ENCODE data around the gene NEU4.
"Not testable (repeated sequence)": the region's sequence is repeated elsewhere in the genome, so short reads cannot be mapped to it uniquely, and the experiment has no call there.

Gene NEU4

DNA sequence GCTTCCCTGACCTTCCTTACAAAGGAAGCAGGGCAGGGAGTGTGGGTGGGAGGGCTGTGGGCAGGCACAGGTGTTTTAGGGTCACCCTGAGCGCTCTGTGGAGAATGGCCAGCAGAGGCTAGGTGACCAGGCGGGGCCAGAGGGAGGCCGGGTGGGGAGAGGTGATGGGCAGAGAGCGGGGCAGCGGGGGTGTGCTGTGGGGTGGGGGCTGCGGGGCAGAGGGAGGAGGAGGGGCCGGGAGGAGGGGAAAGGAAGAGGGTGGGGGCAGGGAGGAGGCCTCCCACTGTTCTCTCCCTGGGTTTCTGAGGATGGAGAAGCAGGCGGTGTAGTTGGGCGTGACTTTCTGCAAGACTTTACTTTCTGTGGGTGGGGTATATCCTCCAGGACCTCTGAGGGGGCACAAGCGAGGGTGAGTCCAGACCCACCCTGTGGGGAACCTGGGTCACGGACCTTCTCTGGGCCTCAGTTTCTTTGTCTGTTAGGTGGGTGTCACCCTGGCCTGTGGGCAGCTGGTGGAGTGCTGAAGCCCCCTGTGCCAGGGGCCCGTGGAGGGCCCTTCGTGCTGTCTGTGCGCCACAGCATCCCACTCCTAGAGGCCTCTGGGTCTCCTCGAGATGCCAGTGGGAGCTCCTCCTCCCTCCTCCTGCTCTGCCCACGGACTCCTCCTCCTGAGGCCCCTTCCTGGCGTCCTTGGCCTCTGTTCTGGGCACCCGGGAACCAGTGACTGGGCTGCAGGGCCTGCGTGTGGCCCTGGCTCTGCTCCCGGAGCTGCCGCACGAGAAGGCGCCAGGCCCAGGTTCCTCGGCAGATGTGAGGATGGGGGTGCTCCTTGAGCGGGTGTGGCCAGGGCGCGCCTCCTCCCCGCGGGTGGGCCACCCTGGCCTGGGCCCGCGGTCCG lies 6.3 kb upstream of the NEU4 start:
- ChIA-PET POLR2A (no interaction called here), CTCF (no interaction called here)
- no peak for DNase-seq (ENCODE audit: extremely low spot score)
- no peak for TF ChIP-seq ARNT (IDR thresholded peaks at IDR 0.05)
- no peak for TF ChIP-seq HDGF (IDR thresholded peaks at IDR 0.05; ENCODE audit: borderline replicate concordance)
- no peak for TF ChIP-seq L3MBTL2 (conservative IDR thresholded peaks at IDR 0.05)
- TF ChIP-seq CTBP1 (IDR thresholded peaks at IDR 0.05; ENCODE audit: borderline replicate concordance), result no peak
- TF ChIP-seq, protein P1, sequence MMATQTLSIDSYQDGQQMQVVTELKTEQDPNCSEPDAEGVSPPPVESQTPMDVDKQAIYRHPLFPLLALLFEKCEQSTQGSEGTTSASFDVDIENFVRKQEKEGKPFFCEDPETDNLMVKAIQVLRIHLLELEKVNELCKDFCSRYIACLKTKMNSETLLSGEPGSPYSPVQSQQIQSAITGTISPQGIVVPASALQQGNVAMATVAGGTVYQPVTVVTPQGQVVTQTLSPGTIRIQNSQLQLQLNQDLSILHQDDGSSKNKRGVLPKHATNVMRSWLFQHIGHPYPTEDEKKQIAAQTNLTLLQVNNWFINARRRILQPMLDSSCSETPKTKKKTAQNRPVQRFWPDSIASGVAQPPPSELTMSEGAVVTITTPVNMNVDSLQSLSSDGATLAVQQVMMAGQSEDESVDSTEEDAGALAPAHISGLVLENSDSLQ (IDR thresholded peaks at IDR 0.05), result no peak
- no peak for TF ChIP-seq FOXM1 (IDR thresholded peaks at IDR 0.05; ENCODE audit: borderline replicate concordance)
- TF ChIP-seq NFRKB (IDR thresholded peaks at IDR 0.05), result no peak
- no peak for TF ChIP-seq SUZ12 (IDR thresholded peaks at IDR 0.05)
- TF ChIP-seq ELF4 (IDR thresholded peaks at IDR 0.05), result no peak
- TF ChIP-seq TARDBP (IDR thresholded peaks at IDR 0.05), result no peak
- no peak for TF ChIP-seq BHLHE40 (IDR thresholded peaks at IDR 0.05; ENCODE audit: borderline replicate concordance)
- TF ChIP-seq SP1 (IDR thresholded peaks at IDR 0.05), result no peak
- TF ChIP-seq FOXA1 (IDR thresholded peaks at IDR 0.05), result no peak
- no peak for TF ChIP-seq LEF1 (IDR thresholded peaks at IDR 0.05; ENCODE audit: borderline replicate concordance)
- no peak for TF ChIP-seq ZNF384 (IDR thresholded peaks at IDR 0.05)
- TF ChIP-seq FOXK2 (IDR thresholded peaks at IDR 0.05), result no peak

DNA sequence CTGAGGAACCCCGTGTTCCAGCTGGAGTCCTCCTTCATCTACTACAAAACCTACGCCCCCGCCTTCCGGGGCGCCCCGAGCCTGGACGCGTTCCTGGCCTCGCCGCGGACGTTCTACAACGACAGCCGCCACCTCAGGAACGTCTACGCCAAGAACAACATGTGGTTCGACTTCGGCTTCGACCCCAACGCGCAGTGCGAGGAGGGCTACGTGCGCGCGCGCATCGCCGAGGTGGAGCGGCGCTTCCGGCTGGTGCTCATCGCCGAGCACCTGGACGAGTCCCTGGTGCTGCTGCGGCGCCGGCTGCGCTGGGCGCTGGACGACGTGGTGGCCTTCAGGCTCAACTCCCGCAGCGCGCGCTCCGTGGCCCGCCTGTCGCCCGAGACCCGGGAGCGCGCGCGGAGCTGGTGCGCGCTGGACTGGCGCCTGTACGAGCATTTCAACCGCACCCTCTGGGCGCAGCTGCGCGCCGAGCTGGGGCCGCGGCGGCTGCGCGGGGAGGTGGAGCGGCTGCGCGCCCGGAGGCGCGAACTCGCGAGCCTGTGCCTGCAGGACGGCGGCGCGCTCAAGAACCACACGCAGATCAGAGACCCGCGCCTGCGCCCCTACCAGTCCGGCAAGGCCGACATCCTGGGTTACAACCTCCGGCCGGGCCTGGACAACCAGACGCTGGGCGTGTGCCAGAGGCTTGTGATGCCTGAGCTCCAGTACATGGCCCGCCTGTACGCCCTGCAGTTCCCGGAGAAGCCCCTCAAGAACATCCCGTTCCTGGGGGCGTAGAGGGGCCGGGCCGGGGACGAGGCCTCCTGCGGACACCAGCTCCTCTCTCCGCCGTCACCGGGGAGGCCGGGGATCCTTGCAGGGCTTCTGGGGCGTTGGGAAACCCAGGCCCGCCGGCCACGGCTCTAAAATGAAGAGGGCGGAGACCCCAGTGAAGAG lies 5.3 kb upstream of the NEU4 start:
- ChIA-PET POLR2A (no interaction called here), CTCF (no interaction called here)
- DNase-seq (ENCODE audit: extremely low spot score), result no peak
- TF ChIP-seq FOXM1 (IDR thresholded peaks at IDR 0.05; ENCODE audit: borderline replicate concordance) (no peak), HDGF (IDR thresholded peaks at IDR 0.05; ENCODE audit: borderline replicate concordance) (no peak), BHLHE40 (IDR thresholded peaks at IDR 0.05; ENCODE audit: borderline replicate concordance) (no peak), ZNF384 (IDR thresholded peaks at IDR 0.05) (no peak), FOXK2 (IDR thresholded peaks at IDR 0.05) (no peak), TARDBP (IDR thresholded peaks at IDR 0.05) (no peak), FOXA1 (IDR thresholded peaks at IDR 0.05) (no peak), ELF4 (IDR thresholded peaks at IDR 0.05) (no peak), L3MBTL2 (conservative IDR thresholded peaks at IDR 0.05) (no peak), SUZ12 (IDR thresholded peaks at IDR 0.05) (no peak), NFRKB (IDR thresholded peaks at IDR 0.05) (no peak), SP1 (IDR thresholded peaks at IDR 0.05) (no peak), LEF1 (IDR thresholded peaks at IDR 0.05; ENCODE audit: borderline replicate concordance) (no peak), ARNT (IDR thresholded peaks at IDR 0.05) (no peak), CTBP1 (IDR thresholded peaks at IDR 0.05; ENCODE audit: borderline replicate concordance) (no peak)
- TF ChIP-seq, protein P1 (IDR thresholded peaks at IDR 0.05), result no peak

DNA sequence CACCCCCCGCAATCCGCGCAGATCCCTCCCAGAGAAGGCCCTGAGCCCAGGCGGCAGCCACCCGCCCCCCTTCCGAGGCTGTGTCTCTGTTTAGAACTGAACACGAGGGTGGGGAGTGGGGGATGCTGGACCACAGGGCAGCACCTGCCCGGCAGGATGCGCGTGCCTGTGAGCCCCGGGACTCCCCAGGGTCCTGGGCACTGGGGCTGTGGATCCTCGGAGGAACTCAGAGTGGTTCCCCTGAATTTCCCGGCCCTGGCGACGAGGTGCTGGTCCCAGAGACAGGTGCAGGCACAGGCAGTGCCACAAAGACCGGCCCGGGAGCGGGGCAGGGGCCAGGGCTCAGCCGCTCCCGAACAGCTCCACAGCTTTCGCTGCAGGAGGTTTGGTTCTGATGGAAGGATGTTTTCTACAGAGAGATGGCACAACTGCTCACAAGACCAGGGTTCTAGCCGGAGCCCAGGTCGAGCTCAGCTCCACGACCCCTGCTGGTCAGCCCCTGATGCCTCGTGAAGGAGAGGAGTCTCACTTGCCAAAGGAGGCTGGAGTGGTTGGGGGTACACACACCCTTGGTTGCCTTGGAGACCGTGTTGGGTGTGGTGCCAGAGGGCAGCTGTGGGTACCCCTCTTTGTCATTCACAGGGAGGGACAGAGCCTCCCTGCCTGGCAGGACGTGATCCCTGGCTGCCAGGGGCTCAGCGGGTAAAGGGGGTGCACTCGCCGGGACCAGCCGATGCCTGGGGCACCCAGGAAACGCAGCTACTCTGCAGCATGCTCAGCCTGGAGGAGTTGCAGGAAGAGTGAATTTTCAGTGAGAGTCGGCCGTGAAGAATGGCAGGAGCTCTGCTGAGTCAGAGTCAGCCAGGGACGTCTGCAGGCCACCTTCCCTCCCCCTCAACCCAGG lies 4.4 kb upstream of the NEU4 start:
- ChIA-PET CTCF (no interaction called here), POLR2A (no interaction called here)
- DNase-seq (ENCODE audit: extremely low spot score), result no peak
- TF ChIP-seq TARDBP (IDR thresholded peaks at IDR 0.05) (no peak), FOXK2 (IDR thresholded peaks at IDR 0.05) (no peak), FOXM1 (IDR thresholded peaks at IDR 0.05; ENCODE audit: borderline replicate concordance) (no peak), SUZ12 (IDR thresholded peaks at IDR 0.05) (no peak), ELF4 (IDR thresholded peaks at IDR 0.05) (no peak), L3MBTL2 (conservative IDR thresholded peaks at IDR 0.05) (no peak), LEF1 (IDR thresholded peaks at IDR 0.05; ENCODE audit: borderline replicate concordance) (no peak), CTBP1 (IDR thresholded peaks at IDR 0.05; ENCODE audit: borderline replicate concordance) (no peak), ZNF384 (IDR thresholded peaks at IDR 0.05) (no peak), NFRKB (IDR thresholded peaks at IDR 0.05) (no peak), HDGF (IDR thresholded peaks at IDR 0.05; ENCODE audit: borderline replicate concordance) (no peak), BHLHE40 (IDR thresholded peaks at IDR 0.05; ENCODE audit: borderline replicate concordance) (no peak), SP1 (IDR thresholded peaks at IDR 0.05) (no peak), ARNT (IDR thresholded peaks at IDR 0.05) (no peak)
- TF ChIP-seq, protein P1 (IDR thresholded peaks at IDR 0.05), result no peak

DNA sequence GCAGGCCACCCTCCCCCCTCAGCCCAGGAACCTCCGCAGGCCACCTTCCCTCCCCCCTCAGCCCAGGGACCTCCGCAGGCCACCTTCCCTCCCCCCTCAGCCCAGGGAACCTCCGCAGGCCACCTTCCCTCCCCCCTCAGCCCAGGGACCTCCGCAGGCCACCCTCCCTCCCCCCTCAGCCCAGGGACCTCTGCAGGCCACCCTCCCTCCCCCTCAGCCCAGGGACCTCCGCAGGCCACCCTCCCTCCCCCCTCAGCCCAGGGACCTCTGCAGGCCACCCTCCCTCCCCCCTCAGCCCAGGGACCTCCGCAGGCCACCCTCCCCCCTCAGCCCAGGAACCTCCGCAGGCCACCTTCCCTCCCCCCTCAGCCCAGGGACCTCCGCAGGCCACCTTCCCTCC lies 2.8 kb upstream of the NEU4 start:
- POLR2A ChIA-PET; CTCF ChIA-PET; DNase-seq (ENCODE audit: extremely low spot score): not testable (repeated sequence)

Data from HEK293T (cell line).